ENCODE results near the gene PHACTR1.
A peak's percentile ranks its signal among the peaks of the same experiment; 100 is the strongest.

PHACTR1 gene

DNA sequence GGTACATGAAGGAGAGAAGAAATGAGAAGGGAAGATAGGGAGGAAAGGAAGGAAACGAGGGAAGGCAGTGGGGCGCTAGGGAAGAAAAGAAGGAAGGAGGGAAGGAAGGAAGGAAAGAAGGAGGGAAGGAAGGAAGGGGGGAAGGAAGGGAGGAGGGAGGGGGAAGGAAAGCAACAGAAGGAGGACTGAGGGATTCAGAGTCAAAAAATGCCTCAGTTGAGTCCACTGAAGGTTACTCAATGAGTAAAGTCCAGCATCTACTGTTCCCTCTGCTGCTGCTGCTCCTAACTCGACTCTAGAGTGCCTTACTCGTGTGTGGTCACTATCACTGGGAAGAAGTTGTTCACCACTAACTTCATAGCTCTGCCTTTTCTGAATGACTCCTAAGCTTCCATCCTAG lies 33.8 kb downstream of the PHACTR1 start:
- POLR2A ChIA-PET = no interaction called here
- no peak for DNase-seq (ENCODE audit: extremely low spot score)

DNA sequence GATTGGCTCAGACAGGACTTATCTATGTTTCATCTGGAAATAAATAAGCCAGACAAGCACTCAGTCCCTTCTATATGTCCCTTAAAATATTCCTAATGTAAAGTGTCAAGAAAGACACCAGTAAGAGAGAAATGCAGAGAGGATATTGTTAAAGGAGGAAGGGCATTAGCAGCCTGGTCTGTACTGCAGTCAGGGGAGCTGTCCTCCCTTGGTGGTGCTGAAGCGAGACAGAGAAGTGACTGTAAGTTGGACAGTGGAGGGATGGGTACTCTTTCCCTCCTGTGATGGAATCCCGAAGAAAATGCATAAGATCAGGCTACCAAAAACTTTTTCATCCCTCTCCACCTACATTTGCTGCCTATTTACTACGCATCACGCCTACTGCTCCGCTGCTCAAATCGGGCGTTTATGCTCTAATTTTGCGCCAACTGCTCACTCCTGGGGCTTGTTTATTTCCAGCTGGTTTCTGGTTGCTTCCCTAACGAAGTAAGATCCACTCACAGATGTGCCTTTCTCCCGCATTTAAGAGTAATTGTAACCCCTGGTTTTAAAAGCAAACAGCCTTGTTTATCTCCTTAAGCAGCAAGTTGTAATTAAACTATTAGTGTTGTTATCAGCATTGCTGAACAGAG lies 35.2 kb downstream of the PHACTR1 start:
- ChIA-PET CTCF (interaction anchor here (0.9 kb wide), 1 partner anchor 30 kb away, joined by 3 read pairs; no protein-coding TSS in a partner anchor), POLR2A (no interaction called here)
- DNase-seq (ENCODE audit: extremely low spot score) = peak; percentile 59
- no peak for TF ChIP-seq FOXK2 (IDR thresholded peaks at IDR 0.05)
- TF ChIP-seq LEF1 (IDR thresholded peaks at IDR 0.05; ENCODE audit: borderline replicate concordance) = no peak
- no peak for TF ChIP-seq HDGF (IDR thresholded peaks at IDR 0.05; ENCODE audit: borderline replicate concordance)
- no peak for TF ChIP-seq TARDBP (IDR thresholded peaks at IDR 0.05)
- no peak for TF ChIP-seq FOXA1 (IDR thresholded peaks at IDR 0.05)
- no peak for TF ChIP-seq L3MBTL2 (conservative IDR thresholded peaks at IDR 0.05)
- no peak for TF ChIP-seq FOXM1 (IDR thresholded peaks at IDR 0.05; ENCODE audit: borderline replicate concordance)
- no peak for TF ChIP-seq ELF4 (IDR thresholded peaks at IDR 0.05)
- TF ChIP-seq NFRKB (IDR thresholded peaks at IDR 0.05) = no peak
- no peak for TF ChIP-seq SUZ12 (IDR thresholded peaks at IDR 0.05)
- no peak for TF ChIP-seq ARNT (IDR thresholded peaks at IDR 0.05)

More for the DNA sequence above, 33.8 kb downstream of the PHACTR1 start:
- TF ChIP-seq, protein P1, sequence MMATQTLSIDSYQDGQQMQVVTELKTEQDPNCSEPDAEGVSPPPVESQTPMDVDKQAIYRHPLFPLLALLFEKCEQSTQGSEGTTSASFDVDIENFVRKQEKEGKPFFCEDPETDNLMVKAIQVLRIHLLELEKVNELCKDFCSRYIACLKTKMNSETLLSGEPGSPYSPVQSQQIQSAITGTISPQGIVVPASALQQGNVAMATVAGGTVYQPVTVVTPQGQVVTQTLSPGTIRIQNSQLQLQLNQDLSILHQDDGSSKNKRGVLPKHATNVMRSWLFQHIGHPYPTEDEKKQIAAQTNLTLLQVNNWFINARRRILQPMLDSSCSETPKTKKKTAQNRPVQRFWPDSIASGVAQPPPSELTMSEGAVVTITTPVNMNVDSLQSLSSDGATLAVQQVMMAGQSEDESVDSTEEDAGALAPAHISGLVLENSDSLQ (IDR thresholded peaks at IDR 0.05) = no peak
- TF ChIP-seq BHLHE40 (IDR thresholded peaks at IDR 0.05; ENCODE audit: borderline replicate concordance) (no peak), L3MBTL2 (conservative IDR thresholded peaks at IDR 0.05) (no peak), FOXK2 (IDR thresholded peaks at IDR 0.05) (no peak), HDGF (IDR thresholded peaks at IDR 0.05; ENCODE audit: borderline replicate concordance) (no peak), TARDBP (IDR thresholded peaks at IDR 0.05) (no peak), ZNF384 (IDR thresholded peaks at IDR 0.05) (no peak)
- CTCF ChIA-PET = no interaction called here

DNA sequence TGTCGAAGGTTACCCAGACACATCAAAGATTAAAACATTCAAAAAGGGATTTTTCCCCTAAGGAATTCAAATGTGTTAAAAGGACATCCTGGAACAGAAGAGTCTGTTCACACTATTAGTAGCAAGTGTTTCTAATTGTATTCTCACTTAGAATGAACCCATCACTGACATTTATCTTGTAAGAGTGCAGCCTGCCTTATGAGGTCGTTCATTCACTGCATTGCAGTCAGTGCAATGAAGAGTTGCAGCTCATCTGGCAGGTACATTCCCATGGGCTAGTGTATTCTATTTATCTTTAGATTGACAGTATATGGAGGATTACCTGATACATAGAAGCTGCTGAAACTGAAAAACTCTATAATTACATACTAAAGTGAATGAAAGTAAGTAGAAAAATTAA lies 36.5 kb downstream of the PHACTR1 start:
- CTCF ChIA-PET = no interaction called here
- DNase-seq (ENCODE audit: extremely low spot score) = no peak
- POLR2A ChIA-PET = no interaction called here
- TF ChIP-seq L3MBTL2 (conservative IDR thresholded peaks at IDR 0.05) (no peak), TARDBP (IDR thresholded peaks at IDR 0.05) (no peak), SP1 (IDR thresholded peaks at IDR 0.05) (no peak), FOXK2 (IDR thresholded peaks at IDR 0.05) (no peak), SUZ12 (IDR thresholded peaks at IDR 0.05) (no peak), NFRKB (IDR thresholded peaks at IDR 0.05) (no peak), ELF4 (IDR thresholded peaks at IDR 0.05) (no peak), FOXM1 (IDR thresholded peaks at IDR 0.05; ENCODE audit: borderline replicate concordance) (no peak), LEF1 (IDR thresholded peaks at IDR 0.05; ENCODE audit: borderline replicate concordance) (no peak), ARNT (IDR thresholded peaks at IDR 0.05) (no peak)
- TF ChIP-seq, protein P1 (IDR thresholded peaks at IDR 0.05) = no peak

DNA sequence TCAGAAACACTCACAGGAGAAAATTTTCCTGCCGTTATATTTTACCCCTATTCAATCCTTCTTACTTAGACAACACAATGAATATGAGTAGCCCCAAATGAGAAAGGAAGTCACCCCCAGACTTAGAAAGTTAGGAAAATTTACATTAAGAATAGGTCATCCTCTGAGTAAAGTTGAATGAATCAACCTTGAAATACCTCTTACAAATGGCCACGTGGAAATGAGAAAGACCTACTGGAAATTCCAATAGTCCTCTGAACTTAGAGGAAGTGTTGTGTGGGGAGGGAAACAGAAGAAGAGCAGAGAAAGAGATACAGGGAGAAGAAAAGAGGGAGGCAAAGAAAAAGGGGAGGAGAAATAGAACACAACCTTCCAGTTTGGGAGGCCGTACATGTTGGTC lies 43.7 kb downstream of the PHACTR1 start:
- no peak for TF ChIP-seq LEF1 (IDR thresholded peaks at IDR 0.05; ENCODE audit: borderline replicate concordance)
- TF ChIP-seq FOXM1 (IDR thresholded peaks at IDR 0.05; ENCODE audit: borderline replicate concordance) = no peak
- no peak for TF ChIP-seq FOXA1 (IDR thresholded peaks at IDR 0.05)
- TF ChIP-seq, protein P1 (IDR thresholded peaks at IDR 0.05) = no peak
- no peak for TF ChIP-seq ZNF384 (IDR thresholded peaks at IDR 0.05)
- no peak for TF ChIP-seq SP1 (IDR thresholded peaks at IDR 0.05)
- ChIA-PET CTCF (no interaction called here), POLR2A (no interaction called here)
- no peak for DNase-seq (ENCODE audit: extremely low spot score)

DNA sequence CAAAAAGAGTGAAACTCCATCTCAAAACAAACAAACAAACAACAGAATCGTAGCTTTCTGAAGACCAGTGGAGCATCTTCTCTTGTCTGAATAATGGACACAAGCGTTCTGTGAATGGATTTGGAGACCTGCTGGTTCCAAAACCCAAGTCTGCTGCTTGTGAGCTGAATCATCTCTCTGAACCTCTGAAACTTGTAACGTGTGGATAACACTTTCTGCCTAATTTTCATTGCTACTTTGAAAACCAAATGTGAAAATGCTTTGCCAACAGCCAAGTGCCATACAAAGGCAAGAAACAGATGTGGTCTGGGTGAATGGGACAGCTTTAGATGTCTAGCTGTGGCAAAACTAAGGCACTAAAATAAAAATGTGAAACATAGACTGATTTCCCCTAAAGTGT lies 44.3 kb downstream of the PHACTR1 start:
- TF ChIP-seq, protein P1 (IDR thresholded peaks at IDR 0.05) = no peak
- no peak for TF ChIP-seq ZNF384 (IDR thresholded peaks at IDR 0.05)
- TF ChIP-seq FOXK2 (IDR thresholded peaks at IDR 0.05) = no peak
- no peak for TF ChIP-seq FOXM1 (IDR thresholded peaks at IDR 0.05; ENCODE audit: borderline replicate concordance)
- TF ChIP-seq FOXA1 (IDR thresholded peaks at IDR 0.05) = no peak
- no peak for TF ChIP-seq LEF1 (IDR thresholded peaks at IDR 0.05; ENCODE audit: borderline replicate concordance)
- no peak for TF ChIP-seq TARDBP (IDR thresholded peaks at IDR 0.05)
- no peak for TF ChIP-seq ARNT (IDR thresholded peaks at IDR 0.05)
- no peak for TF ChIP-seq BHLHE40 (IDR thresholded peaks at IDR 0.05; ENCODE audit: borderline replicate concordance)
- no peak for TF ChIP-seq CTBP1 (IDR thresholded peaks at IDR 0.05; ENCODE audit: borderline replicate concordance)
- TF ChIP-seq ELF4 (IDR thresholded peaks at IDR 0.05) = no peak
- no peak for TF ChIP-seq L3MBTL2 (conservative IDR thresholded peaks at IDR 0.05)
- TF ChIP-seq HDGF (IDR thresholded peaks at IDR 0.05; ENCODE audit: borderline replicate concordance) = no peak
- TF ChIP-seq SP1 (IDR thresholded peaks at IDR 0.05) = no peak
- no peak for TF ChIP-seq SUZ12 (IDR thresholded peaks at IDR 0.05)
- TF ChIP-seq NFRKB (IDR thresholded peaks at IDR 0.05) = no peak
- no peak for DNase-seq (ENCODE audit: extremely low spot score)
- ChIA-PET CTCF (no interaction called here), POLR2A (no interaction called here)
